Spleen (tissue), 7 donors: Measurements from ENCODE around the gene NHERF1.

Experiments used
- POLR2A ChIP-seq, 3 donors: fragments of 450-650 bp; IDR thresholded peaks; one replicate each; pipeline ENCODE4 v1.5.1; 2017; ENCODE audit warnings: antibody characterized with exemption in 3 of 3, mild to moderate bottlenecking in 1 of 3
- TF ChIP-seq, protein P1 (sequence below), 11 experiments: fragments of 200-600 bp in 7 of 11; fragments of 450-650 bp in 4 of 11; sonication (generic) in 4 of 11; IDR thresholded peaks in 8 of 11; conservative IDR thresholded peaks in 3 of 11; 1 replicate in 7 of 11; 2 replicates in 4 of 11; pipeline versions ENCODE4 v1.4.0 to v1.8.0; 2016 to 2021; ENCODE audit warnings: antibody characterized with exemption in 11 of 11, inconsistent platforms in 4 of 11, mild to moderate bottlenecking in 1 of 11
- donor health status: DM: no; HTN: no; CAD: no; lungs with moderate emphysema.
- donor health status: DM: no; HTN: no; CAD: no.
- donor health status: DM: no; HTN: no; CAD: no.

GRCh38 chr17:74792586-74793105 lies 44.2 kb downstream of the NHERF1 start:
- no peak for TF ChIP-seq POLR2A (IDR thresholded peaks at IDR 0.05)
- TF ChIP-seq, protein P1, sequence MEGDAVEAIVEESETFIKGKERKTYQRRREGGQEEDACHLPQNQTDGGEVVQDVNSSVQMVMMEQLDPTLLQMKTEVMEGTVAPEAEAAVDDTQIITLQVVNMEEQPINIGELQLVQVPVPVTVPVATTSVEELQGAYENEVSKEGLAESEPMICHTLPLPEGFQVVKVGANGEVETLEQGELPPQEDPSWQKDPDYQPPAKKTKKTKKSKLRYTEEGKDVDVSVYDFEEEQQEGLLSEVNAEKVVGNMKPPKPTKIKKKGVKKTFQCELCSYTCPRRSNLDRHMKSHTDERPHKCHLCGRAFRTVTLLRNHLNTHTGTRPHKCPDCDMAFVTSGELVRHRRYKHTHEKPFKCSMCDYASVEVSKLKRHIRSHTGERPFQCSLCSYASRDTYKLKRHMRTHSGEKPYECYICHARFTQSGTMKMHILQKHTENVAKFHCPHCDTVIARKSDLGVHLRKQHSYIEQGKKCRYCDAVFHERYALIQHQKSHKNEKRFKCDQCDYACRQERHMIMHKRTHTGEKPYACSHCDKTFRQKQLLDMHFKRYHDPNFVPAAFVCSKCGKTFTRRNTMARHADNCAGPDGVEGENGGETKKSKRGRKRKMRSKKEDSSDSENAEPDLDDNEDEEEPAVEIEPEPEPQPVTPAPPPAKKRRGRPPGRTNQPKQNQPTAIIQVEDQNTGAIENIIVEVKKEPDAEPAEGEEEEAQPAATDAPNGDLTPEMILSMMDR (IDR thresholded peaks at IDR 0.05 in 8 of 11, conservative IDR thresholded peaks at IDR 0.05 in 3 of 11): no peak
